HepG2 (cell line): ENCODE data around the gene SLC50A1. TPM values are rescaled to one million over a fixed set of nuclear protein-coding genes. Genes with fewer than 3 reads are reported as not detected.

Source experiments
- ASH2L ChIP-seq: fragments of 300-600, 200-600 bp; sonication (generic); IDR thresholded peaks from 2 replicates; pipeline ENCODE4 v1.7.0; 2017; ENCODE audit warnings: low read depth, mild to moderate bottlenecking, moderate library complexity, mixed read lengths, low read length; ENCODE audit not compliant: insufficient read length
- CBFB ChIP-seq: sonication (generic); formaldehyde crosslinking; IDR thresholded peaks from 2 replicates; pipeline ENCODE4 v1.4.0; 2020; ENCODE audit warnings: missing genetic modification reagents
- ELF1 ChIP-seq: sonication (generic); formaldehyde crosslinking; IDR thresholded peaks from 2 replicates; pipeline ENCODE4 v1.4.0; 2020; ENCODE audit warnings: missing genetic modification reagents
- ETV5 ChIP-seq: IDR thresholded peaks from 2 replicates; pipeline ENCODE4 v1.6.1; 2018; ENCODE audit warnings: missing biosample characterization, missing genetic modification reagents, inconsistent platforms, borderline replicate concordance
- FOXA3 ChIP-seq: IDR thresholded peaks from 2 replicates; pipeline ENCODE4 v1.6.1; 2016; ENCODE audit warnings: missing genetic modification reagents, missing compliant biosample characterization
- HOXA5 ChIP-seq: sonication (generic); formaldehyde crosslinking; IDR thresholded peaks from 2 replicates; pipeline ENCODE4 v1.4.0; 2020; ENCODE audit warnings: missing genetic modification reagents
- KLF12 ChIP-seq: sonication (generic); formaldehyde crosslinking; IDR thresholded peaks from 2 replicates; pipeline ENCODE4 v1.4.0; 2020; ENCODE audit warnings: missing genetic modification reagents, borderline replicate concordance
- MAX ChIP-seq: IDR thresholded peaks from 2 replicates; pipeline ENCODE4 v1.6.1; 2012; ENCODE audit warnings: inconsistent platforms
- MEF2D ChIP-seq: sonication (generic); formaldehyde crosslinking; IDR thresholded peaks from 2 replicates; pipeline ENCODE4 v1.5.1; 2020; ENCODE audit warnings: mild to moderate bottlenecking, missing genetic modification reagents
- MXD4 ChIP-seq: IDR thresholded peaks from 2 replicates; pipeline ENCODE4 v1.6.1; 2016; ENCODE audit warnings: mild to moderate bottlenecking, missing biosample characterization, missing genetic modification reagents
- PHF20 ChIP-seq: sonication (generic); formaldehyde crosslinking; IDR thresholded peaks from 2 replicates; pipeline ENCODE4 v1.5.0; 2020; ENCODE audit warnings: mild to moderate bottlenecking, missing genetic modification reagents
- TOE1 ChIP-seq: sonication (generic); formaldehyde crosslinking; IDR thresholded peaks from 2 replicates; pipeline ENCODE4 v1.4.0; 2020; ENCODE audit warnings: mild to moderate bottlenecking, missing genetic modification reagents
- TOPORS ChIP-seq: sonication (generic); formaldehyde crosslinking; IDR thresholded peaks from 2 replicates; pipeline ENCODE4 v1.8.0; 2023; ENCODE audit warnings: mild to moderate bottlenecking, missing genetic modification reagents
- ZBTB25 ChIP-seq: IDR thresholded peaks from 2 replicates; pipeline ENCODE4 v1.6.1; 2018; ENCODE audit warnings: missing genetic modification reagents
- ZC3H13 ChIP-seq: sonication (generic); formaldehyde crosslinking; IDR thresholded peaks from 2 replicates; pipeline ENCODE4 v1.8.1; 2023; ENCODE audit warnings: mild to moderate bottlenecking, missing genetic modification reagents, moderate library complexity
- ZMYM2 ChIP-seq: sonication (generic); formaldehyde crosslinking; IDR thresholded peaks from 2 replicates; pipeline ENCODE4 v1.8.0; 2022; ENCODE audit warnings: mild to moderate bottlenecking, missing genetic modification reagents
- ZNF563 ChIP-seq: sonication (generic); formaldehyde crosslinking; IDR thresholded peaks from 2 replicates; pipeline ENCODE4 v1.8.0; 2022; ENCODE audit warnings: mild to moderate bottlenecking, moderate library complexity, missing genetic modification reagents
- ZNF713 ChIP-seq: sonication (generic); formaldehyde crosslinking; IDR thresholded peaks from 2 replicates; pipeline ENCODE4 v1.4.0; 2020; ENCODE audit warnings: mild to moderate bottlenecking, missing genetic modification reagents
- ZNF850 ChIP-seq: sonication (generic); formaldehyde crosslinking; conservative IDR thresholded peaks from 2 replicates; pipeline ENCODE4 v1.9.0; 2021; ENCODE audit warnings: mild to moderate bottlenecking, missing genetic modification reagents
- polyA plus RNA-seq, 8 experiments: library from polyadenylated mRNA; depleted of rRNA in 3 of 8; stranded (reverse) in 7 of 8; unstranded in 1 of 8; fragments of >200 nt; fragmentation: Illumina TruSeq in 4 of 8; extraction: Trizol in 4 of 8; gene quantifications; 2 replicates each; pipeline versions ENCODE4 v1.2.1 to v1.2.3, GENCODE V29; 2011 to 2016; ENCODE audit warnings: low read depth in 4 of 8, missing spikeins in 1 of 8, mixed read lengths in 1 of 8; ENCODE audit not compliant: insufficient read depth in 1 of 8
- total RNA-seq, 5 experiments: library from RNA; depleted of rRNA; stranded (reverse); fragments of >200 nt; fragmentation: Illumina TruSeq; extraction: Trizol; gene quantifications; 2 replicates each; pipeline ENCODE4 v1.2.3, GENCODE V29; 2016; ENCODE audit warnings: low read depth in 1 of 5
- TF ChIP-seq, protein P1 (sequence below): IDR thresholded peaks from 2 replicates; pipeline ENCODE4 v1.6.1; 2016; ENCODE audit warnings: mild to moderate bottlenecking, missing biosample characterization, missing genetic modification reagents
- TF ChIP-seq, protein P2 (sequence below): sonication (generic); formaldehyde crosslinking; IDR thresholded peaks from 2 replicates; pipeline ENCODE4 v1.5.0; 2020; ENCODE audit warnings: mild to moderate bottlenecking, missing genetic modification reagents
- TF ChIP-seq, protein P3 (sequence below): IDR thresholded peaks from 2 replicates; pipeline ENCODE4 v1.6.1; 2016
- TF ChIP-seq, protein P4 (sequence below): sonication (generic); formaldehyde crosslinking; IDR thresholded peaks from 2 replicates; pipeline ENCODE4 v1.8.0; 2023; ENCODE audit warnings: mild to moderate bottlenecking, missing genetic modification reagents

The SLC50A1 gene
- total and polyA plus RNA-seq, 2 of the 13 experiments (the other 11 are each of a cell fraction or from before 2014, with no cell fraction given) = 22.5 to 46.8 TPM

DNA sequence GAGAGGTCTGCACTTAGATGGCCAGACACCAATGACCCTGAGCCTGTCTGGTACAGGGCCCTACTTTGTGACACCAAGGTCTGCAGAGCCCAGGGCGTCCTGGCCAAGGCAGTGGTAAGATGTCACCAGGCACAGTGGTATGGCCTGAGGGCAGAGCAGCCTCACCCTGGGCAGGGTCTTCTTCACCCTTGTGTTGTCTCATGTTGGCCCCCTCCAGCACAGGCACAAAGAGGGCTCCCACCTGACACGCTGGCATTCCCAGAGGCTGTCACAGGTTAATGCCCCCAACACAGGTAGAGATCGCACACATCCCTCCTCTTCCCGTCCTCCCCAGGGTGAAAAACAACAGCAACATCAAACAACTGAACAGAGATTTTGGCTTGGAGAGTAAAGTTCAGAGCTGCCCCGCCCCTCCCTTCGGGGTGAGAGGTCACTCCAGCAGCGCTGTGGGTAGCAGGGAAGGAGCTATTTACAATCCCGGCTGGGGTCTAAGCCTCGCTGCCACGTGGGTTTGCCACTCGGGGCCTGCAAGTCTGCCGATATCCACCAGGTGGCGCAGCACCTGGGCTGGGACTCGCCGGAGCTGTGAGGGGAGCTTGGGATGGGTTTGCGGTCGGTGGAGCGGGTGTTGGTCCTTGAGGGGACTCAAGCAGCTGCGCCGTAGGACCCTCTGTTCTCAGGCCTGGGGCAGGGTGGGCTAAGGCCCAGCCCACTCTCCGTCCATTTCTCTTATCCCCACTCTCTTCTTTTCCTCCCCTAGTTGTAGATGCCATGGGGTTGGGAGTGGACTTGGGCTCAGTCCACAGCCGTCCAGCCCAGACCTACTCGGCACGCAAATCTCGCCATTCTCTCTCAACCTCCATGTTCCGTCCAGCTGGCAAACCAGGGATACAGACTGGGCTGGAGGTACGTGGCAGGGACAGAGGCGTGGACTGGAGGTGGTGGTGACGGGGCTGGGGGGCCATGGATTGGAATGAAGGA, 44.3 kb upstream of the SLC50A1 start (continued):
- TF ChIP-seq FOXA3 (CRISPR knock-in tag) = peak; percentile 90
- no peak for TF ChIP-seq KLF12 (CRISPR knock-in tag)
- TF ChIP-seq ELF1 (CRISPR knock-in tag) = peak; percentile 55
- TF ChIP-seq TOE1 (CRISPR knock-in tag) = no peak
- peak; percentile 92 for TF ChIP-seq MEF2D (CRISPR knock-in tag)
- TF ChIP-seq ZNF563 (CRISPR knock-in tag) = no peak
- TF ChIP-seq HOXA5 (CRISPR knock-in tag) = peak; percentile 55; the same call in 1 of the 2 replicates
- TF ChIP-seq CBFB (CRISPR knock-in tag) = peak; percentile 62; the same call in 1 of the 2 replicates
- peak; percentile 87 for TF ChIP-seq ZMYM2
- peak; percentile 77 for TF ChIP-seq ZBTB25
- TF ChIP-seq, protein P1, sequence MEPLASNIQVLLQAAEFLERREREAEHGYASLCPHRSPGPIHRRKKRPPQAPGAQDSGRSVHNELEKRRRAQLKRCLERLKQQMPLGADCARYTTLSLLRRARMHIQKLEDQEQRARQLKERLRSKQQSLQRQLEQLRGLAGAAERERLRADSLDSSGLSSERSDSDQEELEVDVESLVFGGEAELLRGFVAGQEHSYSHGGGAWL (CRISPR knock-in tag) = peak; percentile 94; the same call in 1 of the 2 replicates
- TF ChIP-seq TOPORS (CRISPR knock-in tag) = peak; percentile 13; the same call in 1 of the 2 replicates
- peak; percentile 48; the same call in 1 of the 2 replicates for TF ChIP-seq ETV5
- TF ChIP-seq, protein P2, sequence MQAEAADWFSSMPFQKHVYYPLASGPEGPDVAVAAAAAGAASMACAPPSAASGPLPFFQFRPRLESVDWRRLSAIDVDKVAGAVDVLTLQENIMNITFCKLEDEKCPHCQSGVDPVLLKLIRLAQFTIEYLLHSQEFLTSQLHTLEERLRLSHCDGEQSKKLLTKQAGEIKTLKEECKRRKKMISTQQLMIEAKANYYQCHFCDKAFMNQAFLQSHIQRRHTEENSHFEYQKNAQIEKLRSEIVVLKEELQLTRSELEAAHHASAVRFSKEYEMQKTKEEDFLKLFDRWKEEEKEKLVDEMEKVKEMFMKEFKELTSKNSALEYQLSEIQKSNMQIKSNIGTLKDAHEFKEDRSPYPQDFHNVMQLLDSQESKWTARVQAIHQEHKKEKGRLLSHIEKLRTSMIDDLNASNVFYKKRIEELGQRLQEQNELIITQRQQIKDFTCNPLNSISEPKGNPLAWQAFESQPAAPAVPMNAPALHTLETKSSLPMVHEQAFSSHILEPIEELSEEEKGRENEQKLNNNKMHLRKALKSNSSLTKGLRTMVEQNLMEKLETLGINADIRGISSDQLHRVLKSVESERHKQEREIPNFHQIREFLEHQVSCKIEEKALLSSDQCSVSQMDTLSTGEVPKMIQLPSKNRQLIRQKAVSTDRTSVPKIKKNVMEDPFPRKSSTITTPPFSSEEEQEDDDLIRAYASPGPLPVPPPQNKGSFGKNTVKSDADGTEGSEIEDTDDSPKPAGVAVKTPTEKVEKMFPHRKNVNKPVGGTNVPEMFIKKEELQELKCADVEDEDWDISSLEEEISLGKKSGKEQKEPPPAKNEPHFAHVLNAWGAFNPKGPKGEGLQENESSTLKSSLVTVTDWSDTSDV (CRISPR knock-in tag) = 0 out of 2 replicates have a peak, but pooled peaks have one; percentile 23
- no peak for TF ChIP-seq ZNF850 (CRISPR knock-in tag)
- TF ChIP-seq, protein P3, sequence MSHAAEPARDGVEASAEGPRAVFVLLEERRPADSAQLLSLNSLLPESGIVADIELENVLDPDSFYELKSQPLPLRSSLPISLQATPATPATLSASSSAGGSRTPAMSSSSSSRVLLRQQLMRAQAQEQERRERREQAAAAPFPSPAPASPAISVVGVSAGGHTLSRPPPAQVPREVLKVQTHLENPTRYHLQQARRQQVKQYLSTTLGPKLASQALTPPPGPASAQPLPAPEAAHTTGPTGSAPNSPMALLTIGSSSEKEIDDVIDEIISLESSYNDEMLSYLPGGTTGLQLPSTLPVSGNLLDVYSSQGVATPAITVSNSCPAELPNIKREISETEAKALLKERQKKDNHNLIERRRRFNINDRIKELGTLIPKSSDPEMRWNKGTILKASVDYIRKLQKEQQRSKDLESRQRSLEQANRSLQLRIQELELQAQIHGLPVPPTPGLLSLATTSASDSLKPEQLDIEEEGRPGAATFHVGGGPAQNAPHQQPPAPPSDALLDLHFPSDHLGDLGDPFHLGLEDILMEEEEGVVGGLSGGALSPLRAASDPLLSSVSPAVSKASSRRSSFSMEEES = peak; percentile 83
- TF ChIP-seq ZC3H13 (CRISPR knock-in tag) = no peak
- TF ChIP-seq PHF20 (CRISPR knock-in tag) = peak; percentile 15; the same call in 1 of the 2 replicates
- 0 out of 2 replicates have a peak, but pooled peaks have one; percentile 28 for TF ChIP-seq ZNF713 (CRISPR knock-in tag)
- TF ChIP-seq ASH2L = peak; percentile 24
- peak; percentile 96 for TF ChIP-seq MAX
- TF ChIP-seq MXD4 (CRISPR knock-in tag) = peak; percentile 98
- TF ChIP-seq, protein P4, sequence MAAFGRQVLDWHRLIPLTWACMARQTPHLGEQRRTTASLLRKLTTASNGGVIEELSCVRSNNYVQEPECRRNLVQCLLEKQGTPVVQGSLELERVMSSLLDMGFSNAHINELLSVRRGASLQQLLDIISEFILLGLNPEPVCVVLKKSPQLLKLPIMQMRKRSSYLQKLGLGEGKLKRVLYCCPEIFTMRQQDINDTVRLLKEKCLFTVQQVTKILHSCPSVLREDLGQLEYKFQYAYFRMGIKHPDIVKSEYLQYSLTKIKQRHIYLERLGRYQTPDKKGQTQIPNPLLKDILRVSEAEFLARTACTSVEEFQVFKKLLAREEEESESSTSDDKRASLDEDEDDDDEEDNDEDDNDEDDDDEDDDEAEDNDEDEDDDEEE (CRISPR knock-in tag) = no peak
